Measurements from ENCODE around the gene PPRC1. TPM values are rescaled to one million over a fixed set of nuclear protein-coding genes. Genes with fewer than 3 reads are reported as not detected.

PPRC1 gene
- polyA plus RNA-seq, 1 donor from 2014 or later: 6.0 TPM

GRCh38 chr10:102101152-102101551, 31.7 kb upstream of the PPRC1 start:
- H3K79me2 ChIP-seq (replicated peaks; ENCODE audit: insufficient read depth, low read length): no peaks in the 10 kb centered on the region
- no peak overlapping the region for H2AFZ ChIP-seq (ENCODE audit: low read depth, low read length)
- H3K9me3 ChIP-seq (ENCODE audit: low read length): no peaks in the 10 kb centered on the region
- no peaks in the 10 kb centered on the region for H3F3A ChIP-seq (ENCODE audit: insufficient read depth, low read length, poor library complexity, severe bottlenecking)
- no peak overlapping the region for H3K27ac ChIP-seq (ENCODE audit: low read length)
- no peaks in the 10 kb centered on the region for H4K20me1 ChIP-seq (ENCODE audit: insufficient read depth)
- no peaks in the 10 kb centered on the region for H3K27me3 ChIP-seq (ENCODE audit: insufficient read depth, low read depth, low read length)
- H3K4me3 ChIP-seq (ENCODE audit: low read length): no peak overlapping the region
- H3K9ac ChIP-seq (ENCODE audit: low read length): no peak overlapping the region
- H3K9me2 ChIP-seq (ENCODE audit: insufficient read depth, low read length): no peaks in the 10 kb centered on the region
- TF ChIP-seq POLR2AphosphoS5 (IDR thresholded peaks at IDR 0.05) (no peak), EZH2 (IDR thresholded peaks at IDR 0.05; ENCODE audit: borderline replicate concordance, insufficient read depth, low read length, poor library complexity, severe bottlenecking) (no peak), SMC3 (conservative IDR thresholded peaks at IDR 0.05; ENCODE audit: poor library complexity) (no peak), EP300 (conservative IDR thresholded peaks at IDR 0.05; ENCODE audit: poor library complexity, severe bottlenecking) (no peak), MXI1 (conservative IDR thresholded peaks at IDR 0.05; ENCODE audit: poor library complexity, severe bottlenecking) (no peak), TAF1 (IDR thresholded peaks at IDR 0.05; ENCODE audit: low read depth) (no peak), RAD21 (conservative IDR thresholded peaks at IDR 0.05) (no peak)
- TF ChIP-seq, protein P1, sequence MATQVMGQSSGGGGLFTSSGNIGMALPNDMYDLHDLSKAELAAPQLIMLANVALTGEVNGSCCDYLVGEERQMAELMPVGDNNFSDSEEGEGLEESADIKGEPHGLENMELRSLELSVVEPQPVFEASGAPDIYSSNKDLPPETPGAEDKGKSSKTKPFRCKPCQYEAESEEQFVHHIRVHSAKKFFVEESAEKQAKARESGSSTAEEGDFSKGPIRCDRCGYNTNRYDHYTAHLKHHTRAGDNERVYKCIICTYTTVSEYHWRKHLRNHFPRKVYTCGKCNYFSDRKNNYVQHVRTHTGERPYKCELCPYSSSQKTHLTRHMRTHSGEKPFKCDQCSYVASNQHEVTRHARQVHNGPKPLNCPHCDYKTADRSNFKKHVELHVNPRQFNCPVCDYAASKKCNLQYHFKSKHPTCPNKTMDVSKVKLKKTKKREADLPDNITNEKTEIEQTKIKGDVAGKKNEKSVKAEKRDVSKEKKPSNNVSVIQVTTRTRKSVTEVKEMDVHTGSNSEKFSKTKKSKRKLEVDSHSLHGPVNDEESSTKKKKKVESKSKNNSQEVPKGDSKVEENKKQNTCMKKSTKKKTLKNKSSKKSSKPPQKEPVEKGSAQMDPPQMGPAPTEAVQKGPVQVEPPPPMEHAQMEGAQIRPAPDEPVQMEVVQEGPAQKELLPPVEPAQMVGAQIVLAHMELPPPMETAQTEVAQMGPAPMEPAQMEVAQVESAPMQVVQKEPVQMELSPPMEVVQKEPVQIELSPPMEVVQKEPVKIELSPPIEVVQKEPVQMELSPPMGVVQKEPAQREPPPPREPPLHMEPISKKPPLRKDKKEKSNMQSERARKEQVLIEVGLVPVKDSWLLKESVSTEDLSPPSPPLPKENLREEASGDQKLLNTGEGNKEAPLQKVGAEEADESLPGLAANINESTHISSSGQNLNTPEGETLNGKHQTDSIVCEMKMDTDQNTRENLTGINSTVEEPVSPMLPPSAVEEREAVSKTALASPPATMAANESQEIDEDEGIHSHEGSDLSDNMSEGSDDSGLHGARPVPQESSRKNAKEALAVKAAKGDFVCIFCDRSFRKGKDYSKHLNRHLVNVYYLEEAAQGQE (IDR thresholded peaks at IDR 0.05; ENCODE audit: borderline replicate concordance): no peak
- TF ChIP-seq, protein P2, sequence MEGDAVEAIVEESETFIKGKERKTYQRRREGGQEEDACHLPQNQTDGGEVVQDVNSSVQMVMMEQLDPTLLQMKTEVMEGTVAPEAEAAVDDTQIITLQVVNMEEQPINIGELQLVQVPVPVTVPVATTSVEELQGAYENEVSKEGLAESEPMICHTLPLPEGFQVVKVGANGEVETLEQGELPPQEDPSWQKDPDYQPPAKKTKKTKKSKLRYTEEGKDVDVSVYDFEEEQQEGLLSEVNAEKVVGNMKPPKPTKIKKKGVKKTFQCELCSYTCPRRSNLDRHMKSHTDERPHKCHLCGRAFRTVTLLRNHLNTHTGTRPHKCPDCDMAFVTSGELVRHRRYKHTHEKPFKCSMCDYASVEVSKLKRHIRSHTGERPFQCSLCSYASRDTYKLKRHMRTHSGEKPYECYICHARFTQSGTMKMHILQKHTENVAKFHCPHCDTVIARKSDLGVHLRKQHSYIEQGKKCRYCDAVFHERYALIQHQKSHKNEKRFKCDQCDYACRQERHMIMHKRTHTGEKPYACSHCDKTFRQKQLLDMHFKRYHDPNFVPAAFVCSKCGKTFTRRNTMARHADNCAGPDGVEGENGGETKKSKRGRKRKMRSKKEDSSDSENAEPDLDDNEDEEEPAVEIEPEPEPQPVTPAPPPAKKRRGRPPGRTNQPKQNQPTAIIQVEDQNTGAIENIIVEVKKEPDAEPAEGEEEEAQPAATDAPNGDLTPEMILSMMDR (IDR thresholded peaks at IDR 0.05; ENCODE audit: poor library complexity, severe bottlenecking): no peak
- H3K36me3 ChIP-seq (ENCODE audit: insufficient read depth, low read length): no peaks in the 10 kb centered on the region
- H3K4me2 ChIP-seq (ENCODE audit: low read length): no peak overlapping the region

GRCh38 chr10:102102421-102102820, 30.4 kb upstream of the PPRC1 start:
- H4K20me1 ChIP-seq (ENCODE audit: insufficient read depth): no peaks in the 10 kb centered on the region
- no peaks in the 10 kb centered on the region for H3K36me3 ChIP-seq (ENCODE audit: insufficient read depth, low read length)
- no peak overlapping the region for H3K9ac ChIP-seq (ENCODE audit: low read length)
- no peaks in the 10 kb centered on the region for H3K9me2 ChIP-seq (ENCODE audit: insufficient read depth, low read length)
- no peak overlapping the region for H3K27ac ChIP-seq (ENCODE audit: low read length)
- no peak overlapping the region for H3K4me3 ChIP-seq (ENCODE audit: low read length)
- H3F3A ChIP-seq (ENCODE audit: insufficient read depth, low read length, poor library complexity, severe bottlenecking): no peaks in the 10 kb centered on the region
- H3K79me2 ChIP-seq (replicated peaks; ENCODE audit: insufficient read depth, low read length): no peaks in the 10 kb centered on the region
- H3K9me3 ChIP-seq (ENCODE audit: low read length): no peaks in the 10 kb centered on the region
- H3K4me2 ChIP-seq (ENCODE audit: low read length): no peak overlapping the region
- no peaks in the 10 kb centered on the region for H3K27me3 ChIP-seq (ENCODE audit: insufficient read depth, low read depth, low read length)
- no peak overlapping the region for H2AFZ ChIP-seq (ENCODE audit: low read depth, low read length)
- TF ChIP-seq POLR2AphosphoS5 (IDR thresholded peaks at IDR 0.05) (no peak), RAD21 (conservative IDR thresholded peaks at IDR 0.05) (no peak), EZH2 (IDR thresholded peaks at IDR 0.05; ENCODE audit: borderline replicate concordance, insufficient read depth, low read length, poor library complexity, severe bottlenecking) (no peak), MXI1 (conservative IDR thresholded peaks at IDR 0.05; ENCODE audit: poor library complexity, severe bottlenecking) (no peak)
- TF ChIP-seq, protein P1 (IDR thresholded peaks at IDR 0.05; ENCODE audit: borderline replicate concordance): no peak
- TF ChIP-seq, protein P2 (IDR thresholded peaks at IDR 0.05; ENCODE audit: poor library complexity, severe bottlenecking): no peak
